ENCODE results near the gene NEURL1B.

GRCh38 chr5:172637740-172638139, 3.3 kb upstream of the NEURL1B start:
- TF ChIP-seq CTCF (IDR thresholded peaks at IDR 0.05) = no peak
- no peak for TF ChIP-seq POLR2A (IDR thresholded peaks at IDR 0.05)

Data from right lobe of liver (tissue), 4 donors.